HPDE6-E6E7 (cell line): ENCODE results near the gene CYBB.

Source experiments
- DNase-seq: peaks from one replicate; pipeline ENCODE4 v3.0.0; 2011; ENCODE audit warnings: missing footprints; ENCODE audit errors: extremely low spot score

CYBB gene

DNA sequence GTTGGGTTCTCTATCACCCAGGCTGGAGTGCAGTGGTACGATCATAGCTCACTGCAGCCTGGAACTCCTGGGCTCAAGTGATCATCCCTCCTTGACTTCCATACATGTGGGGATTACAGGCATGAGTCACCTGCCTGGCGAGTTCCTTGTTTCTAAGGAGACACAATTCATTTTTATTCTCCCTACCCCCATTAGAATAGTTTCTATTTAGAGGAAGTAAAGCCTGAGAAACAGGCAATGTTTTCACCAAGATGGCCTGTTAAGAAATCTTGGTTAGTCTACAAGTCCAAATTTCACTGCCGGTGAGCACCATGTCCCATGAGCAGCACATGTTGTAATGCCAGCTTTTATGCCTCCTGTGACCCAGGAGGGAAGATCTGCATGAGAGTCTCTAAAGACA lies 5.7 kb downstream of the CYBB start:
- DNase-seq: no peak

GRCh38 chrX:37786624-37787422 lies 7.0 kb downstream of the CYBB start:
- DNase-seq: no peak

GRCh38 chrX:37787423-37787869 lies 7.6 kb downstream of the CYBB start:
- no peak for DNase-seq

DNA sequence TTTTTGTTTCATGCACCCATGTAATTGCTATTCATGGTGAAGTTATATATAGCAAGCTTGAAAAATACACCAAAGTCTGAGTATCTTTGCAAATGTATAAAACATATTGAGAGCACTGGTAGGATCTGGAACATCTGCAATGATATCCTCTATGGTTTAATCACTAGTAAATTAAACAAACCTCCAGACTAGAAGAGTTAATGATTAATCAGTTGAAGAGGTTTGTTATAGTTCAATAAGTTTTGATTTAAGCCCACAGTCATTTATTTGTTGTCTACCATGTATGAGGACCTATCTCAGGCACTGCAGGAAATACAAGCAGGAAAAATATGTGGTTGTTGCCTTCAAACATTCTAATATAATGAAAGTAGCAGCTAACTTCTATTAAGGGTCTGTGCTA lies 16.5 kb downstream of the CYBB start:
- DNase-seq: no peak

DNA sequence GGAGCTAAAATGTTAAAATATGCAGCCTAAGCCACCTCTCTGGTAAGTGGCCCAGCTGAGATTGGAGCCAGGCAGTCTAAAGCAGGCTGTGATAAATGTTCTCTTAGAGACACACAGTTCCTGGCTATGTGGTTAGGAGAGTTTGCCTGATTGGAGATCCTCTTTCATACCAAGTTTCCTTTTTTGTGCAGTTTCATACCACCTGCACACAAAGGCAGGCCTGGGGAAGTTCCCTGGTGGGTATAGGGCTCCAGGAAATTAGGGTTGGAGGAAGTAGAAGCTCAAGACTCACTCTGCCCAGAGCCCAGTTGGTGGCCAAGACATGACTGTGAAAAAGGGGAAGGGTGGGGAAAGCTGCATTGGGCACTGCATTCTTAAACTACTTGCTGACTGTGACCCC lies 16.9 kb downstream of the CYBB start:
- DNase-seq: no peak

DNA sequence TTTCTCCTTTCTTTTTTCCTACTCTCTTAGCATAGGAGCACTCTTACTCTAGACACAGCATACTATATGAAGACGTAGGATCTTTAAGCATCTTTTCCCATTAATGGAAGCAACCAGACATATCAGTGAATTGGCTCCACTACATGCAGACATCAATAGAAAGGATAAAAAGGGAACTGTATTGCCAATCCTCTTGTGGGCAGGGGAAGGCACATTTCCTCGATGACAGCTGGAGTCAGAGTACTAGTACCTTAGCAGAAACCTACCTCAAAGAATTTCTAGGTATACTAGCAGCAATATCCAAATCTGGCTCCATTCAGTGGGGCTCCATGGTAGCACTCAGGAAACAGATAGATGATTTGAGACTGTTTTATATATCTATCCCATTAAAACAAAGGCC lies 20.1 kb downstream of the CYBB start:
- DNase-seq: no peak

GRCh38 chrX:37800717-37801116 lies 20.9 kb downstream of the CYBB start:
- no peak for DNase-seq

DNA sequence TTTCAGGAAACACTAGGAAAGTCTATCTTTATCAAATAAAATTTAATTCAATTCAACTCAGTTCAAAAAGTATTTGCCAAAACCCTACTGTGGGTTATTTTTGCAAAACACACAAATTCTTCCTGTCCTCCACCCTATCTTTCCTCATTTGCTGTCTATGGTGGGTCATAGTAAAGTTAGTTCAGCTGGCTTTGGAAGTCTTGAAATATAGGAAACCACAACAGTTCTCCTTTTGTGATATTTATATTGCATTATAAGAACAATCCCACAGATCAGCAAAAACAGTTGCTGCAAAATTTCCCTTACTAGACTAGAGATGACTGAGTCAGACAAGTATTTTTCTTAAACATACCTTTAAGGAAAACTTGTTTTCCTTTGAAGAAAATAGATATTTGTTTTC lies 22.2 kb downstream of the CYBB start:
- DNase-seq: no peak

DNA sequence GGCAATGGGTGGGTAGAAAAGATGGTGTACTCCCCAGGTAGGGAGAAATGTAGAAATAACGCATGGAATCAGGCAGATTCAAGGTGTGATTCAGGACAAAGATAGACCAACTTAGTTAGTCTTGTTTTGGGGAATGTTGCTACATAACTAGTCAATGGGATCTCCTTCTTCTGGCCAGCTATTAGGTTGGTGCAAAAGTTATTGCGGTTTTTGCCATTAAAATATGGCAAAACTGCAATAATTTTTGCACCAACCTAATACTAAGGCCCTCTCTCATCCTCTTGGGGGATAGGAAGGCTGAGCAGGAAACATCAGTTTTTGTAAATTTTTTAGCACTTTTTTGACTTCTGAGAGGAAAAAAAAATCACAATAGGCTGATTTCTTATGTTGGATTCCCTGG lies 23.2 kb downstream of the CYBB start:
- no peak for DNase-seq

- DNase-seq: no peak
These were observed 30.1 kb downstream of the CYBB start for GRCh38 chrX:37809970-37810369.

DNA sequence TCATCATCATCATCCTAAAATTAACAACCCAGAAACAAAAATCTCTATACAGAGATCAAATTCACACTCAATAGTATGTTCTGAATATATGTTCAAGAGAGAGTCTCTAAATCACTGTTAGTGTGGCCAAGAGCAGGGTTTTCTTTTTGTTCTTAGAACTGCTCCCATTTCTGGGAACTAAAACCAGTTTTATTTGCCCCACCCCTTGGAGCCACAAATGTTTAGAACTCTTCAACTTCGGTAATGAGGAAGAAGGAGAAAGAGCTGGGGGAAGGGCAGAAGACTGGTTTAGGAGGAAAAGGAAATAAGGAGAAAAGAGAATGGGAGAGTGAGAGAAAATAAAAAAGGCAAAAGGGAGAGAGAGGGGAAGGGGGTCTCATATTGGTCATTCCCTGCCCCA lies 32.3 kb downstream of the CYBB start:
- DNase-seq: no peak

GRCh38 chrX:37813570-37813969 lies 33.7 kb downstream of the CYBB start:
- no peak for DNase-seq

GRCh38 chrX:37815366-37815765 lies 35.5 kb downstream of the CYBB start:
- DNase-seq: no peak

- no peak for DNase-seq
These were observed 36.9 kb downstream of the CYBB start for GRCh38 chrX:37816766-37817165.

GRCh38 chrX:37817176-37817575 lies 37.3 kb downstream of the CYBB start:
- no peak for DNase-seq

GRCh38 chrX:37817579-37817978 lies 37.7 kb downstream of the CYBB start:
- DNase-seq: no peak

DNA sequence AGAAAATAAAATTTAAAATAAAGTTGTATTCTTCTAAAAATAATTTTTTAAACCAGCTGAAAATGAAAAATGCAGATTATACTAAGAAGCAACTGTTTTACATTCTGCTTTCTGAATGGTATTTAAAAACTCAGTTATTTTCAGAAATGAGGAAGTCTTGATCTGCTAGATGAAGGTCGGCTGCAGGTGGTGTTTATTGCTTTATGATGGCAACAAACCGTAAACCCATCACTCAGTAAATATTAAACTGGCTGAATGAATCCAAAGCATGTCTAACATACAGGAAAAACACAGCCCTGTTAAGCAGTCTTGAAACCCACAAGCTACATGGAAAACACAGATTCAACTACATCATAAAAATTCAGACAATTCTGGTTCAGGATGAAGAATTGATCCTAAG lies 38.2 kb downstream of the CYBB start:
- DNase-seq: no peak

GRCh38 chrX:37820646-37821045 lies 40.8 kb downstream of the CYBB start:
- no peak for DNase-seq

- DNase-seq: no peak
These were observed 44.8 kb downstream of the CYBB start for GRCh38 chrX:37824491-37825214.

GRCh38 chrX:37825215-37825842 lies 45.5 kb downstream of the CYBB start:
- no peak for DNase-seq

DNA sequence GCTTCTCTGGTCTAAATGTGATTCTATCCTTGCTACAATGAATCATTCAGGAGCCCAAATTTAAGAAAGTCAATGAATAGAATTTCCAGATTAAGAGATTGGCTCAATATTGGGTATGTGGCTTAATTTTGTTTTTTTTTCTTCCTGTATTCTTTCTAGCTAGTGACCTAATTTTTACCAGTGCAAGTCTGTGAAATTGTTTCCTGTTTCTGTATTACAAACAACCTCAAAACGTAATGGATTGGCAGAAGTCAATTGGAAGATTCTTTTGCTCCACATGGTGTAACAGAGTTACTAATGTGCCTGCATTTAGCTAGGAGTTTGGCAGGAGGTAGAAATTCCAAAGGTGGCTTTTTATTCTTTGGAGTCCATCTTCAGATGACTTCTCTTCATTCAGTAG lies 49.9 kb downstream of the CYBB start:
- no peak for DNase-seq

DNA sequence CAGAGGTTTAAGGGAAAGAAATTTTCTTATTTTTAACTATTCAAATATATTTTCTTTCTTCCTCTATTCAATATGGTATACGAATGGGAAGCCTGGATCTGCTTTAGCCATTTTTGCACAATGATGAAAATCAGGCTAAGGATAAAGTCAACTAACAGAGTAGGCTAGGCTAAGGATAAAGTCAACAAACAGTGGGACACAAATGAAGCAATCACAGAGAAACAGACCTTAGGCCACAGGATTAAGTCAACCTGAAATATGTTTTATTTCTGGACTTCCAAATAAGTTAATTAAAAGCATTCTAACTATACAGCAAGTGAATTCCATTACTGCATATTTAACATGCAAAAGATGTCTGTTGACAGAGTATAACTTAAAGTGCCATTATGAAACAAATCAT lies 50.5 kb downstream of the CYBB start:
- DNase-seq: no peak

- no peak for DNase-seq
These were observed 55.1 kb downstream of the CYBB start for GRCh38 chrX:37834937-37835336.
